ENCODE results near the gene PTPN23.

- TF ChIP-seq CTCF (IDR thresholded peaks at IDR 0.05) = peak; percentile 87 to 94 (median 92)
- TF ChIP-seq POLR2A (IDR thresholded peaks at IDR 0.05) = no peak
These were observed 40.0 kb downstream of the PTPN23 start for GRCh38 chr3:47420511-47421484.

All from right lobe of liver (tissue), 4 donors.